Body of pancreas (tissue), 4 donors: Measurements from ENCODE around the gene SPATA1. TPM values are rescaled to one million over a fixed set of nuclear protein-coding genes. Genes with fewer than 3 reads are reported as not detected.
"Not testable (repeated sequence)": the region's sequence is repeated elsewhere in the genome, so short reads cannot be mapped to it uniquely, and the experiment has no call there.

Experiments
- ATAC-seq: fragments of 150-250 bp; one replicate; pipeline ENCODE4 v1.9.1; 2016
- DNase-seq, 4 donors: peaks; one replicate each; pipeline ENCODE4 v3.0.0-alpha.2; 2019
- H3K27ac ChIP-seq, 4 donors: fragments of 200-600 bp; sonication (generic); 1 replicate in 3 of 4; 2 replicates in 1 of 4; pipeline versions ENCODE4 v1.5.1 to v1.6.1; 2016 to 2019; ENCODE audit warnings: mild to moderate bottlenecking in 1 of 4, mixed read lengths in 1 of 4, moderate library complexity in 1 of 4
- H3K27me3 ChIP-seq, 2 donors: fragments of 200-600 bp; sonication (generic); one replicate each; pipeline ENCODE4 v1.6.0; 2016; ENCODE audit warnings: mild to moderate bottlenecking in 1 of 2
- H3K36me3 ChIP-seq, 2 donors: fragments of 200-600 bp; sonication (generic); replicated peaks in 1 of 2; 2 replicates each; pipeline ENCODE4 v1.5.1; 2016; ENCODE audit warnings: low read depth in 2 of 2; ENCODE audit not compliant: insufficient read depth in 1 of 2
- H3K4me1 ChIP-seq: fragments of 200-600 bp; sonication (generic); one replicate; pipeline ENCODE4 v1.6.0; 2016
- H3K4me3 ChIP-seq, 2 donors: fragments of 200-600 bp; sonication (generic); 1 replicate in 1 of 2; 2 replicates in 1 of 2; pipeline ENCODE4 v1.5.1; 2016 to 2019
- H3K9me3 ChIP-seq, 3 donors: fragments of 200-600 bp; sonication (generic); 1 replicate in 2 of 3; 2 replicates in 1 of 3; pipeline ENCODE4 v1.5.1; 2016
- POLR2A ChIP-seq, 3 donors: fragments of 450-650 bp; IDR thresholded peaks; one replicate each; pipeline ENCODE4 v1.6.1; 2016; ENCODE audit warnings: antibody characterized with exemption in 3 of 3, mild to moderate bottlenecking in 2 of 3
- WGBS, 2 donors: methylation state at CpG; one replicate each; pipeline ENCODE4 v1.1.5; 2017; 5-methylcytosine and 5-hydroxymethylcytosine counted together
- intact Hi-C: fragments of 100-400 bp; cut with DNase I; formaldehyde crosslinking; loops from one replicate; pipeline ENCODE4 v1.15.1; 2023
- total RNA-seq, 2 donors: library from RNA; depleted of rRNA; stranded (reverse); fragments of >200 nt; gene quantifications; one replicate each; pipeline ENCODE4 v1.1.0, GENCODE V29; 2016
- TF ChIP-seq, protein P1 (sequence below), 7 experiments: fragments of 450-650 bp in 4 of 7; fragments of 200-600 bp in 3 of 7; sonication (generic) in 3 of 7; IDR thresholded peaks; one replicate each; pipeline ENCODE4 v1.5.1; 2016 to 2019; ENCODE audit warnings: antibody characterized with exemption in 7 of 7

The SPATA1 gene
- total RNA-seq, 2 donors from 2014 or later: under 0.01 TPM; not detected in 1

DNA sequence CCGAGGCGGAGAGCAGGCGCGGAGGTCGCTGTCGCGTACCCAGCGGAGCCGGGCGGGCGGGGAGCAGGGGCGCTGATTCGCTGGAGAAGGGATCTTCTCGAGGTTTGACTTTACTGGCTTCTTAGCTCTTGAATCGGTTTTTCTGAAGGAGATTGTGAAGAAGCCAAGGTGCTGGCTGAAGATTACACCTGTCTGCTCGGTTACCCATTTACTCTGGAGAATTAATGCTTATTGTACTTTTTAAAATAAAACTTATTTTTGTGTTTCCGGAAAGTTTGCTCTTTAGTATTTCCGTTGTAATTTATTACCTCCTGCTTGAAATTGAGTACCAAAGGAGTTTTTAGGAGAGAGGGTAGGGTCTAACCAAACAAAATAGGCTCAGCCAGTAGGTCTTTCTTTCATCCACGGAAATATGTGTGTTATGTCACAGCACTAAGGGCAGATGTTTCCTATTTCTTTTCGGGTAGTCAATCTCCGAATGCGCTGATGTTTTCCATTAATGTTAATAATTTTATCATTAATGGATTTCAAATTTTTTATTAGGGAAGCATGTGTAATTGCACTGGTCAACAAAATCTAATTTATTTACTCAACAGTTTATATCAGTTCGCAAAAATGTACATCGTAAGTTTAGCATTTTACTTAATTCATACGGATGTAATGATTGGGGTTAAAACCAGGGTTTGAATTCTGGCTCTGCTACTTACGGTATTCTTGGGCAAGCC, 705 bp downstream of the SPATA1 start:
- no peak for DNase-seq
- TF ChIP-seq, protein P1, sequence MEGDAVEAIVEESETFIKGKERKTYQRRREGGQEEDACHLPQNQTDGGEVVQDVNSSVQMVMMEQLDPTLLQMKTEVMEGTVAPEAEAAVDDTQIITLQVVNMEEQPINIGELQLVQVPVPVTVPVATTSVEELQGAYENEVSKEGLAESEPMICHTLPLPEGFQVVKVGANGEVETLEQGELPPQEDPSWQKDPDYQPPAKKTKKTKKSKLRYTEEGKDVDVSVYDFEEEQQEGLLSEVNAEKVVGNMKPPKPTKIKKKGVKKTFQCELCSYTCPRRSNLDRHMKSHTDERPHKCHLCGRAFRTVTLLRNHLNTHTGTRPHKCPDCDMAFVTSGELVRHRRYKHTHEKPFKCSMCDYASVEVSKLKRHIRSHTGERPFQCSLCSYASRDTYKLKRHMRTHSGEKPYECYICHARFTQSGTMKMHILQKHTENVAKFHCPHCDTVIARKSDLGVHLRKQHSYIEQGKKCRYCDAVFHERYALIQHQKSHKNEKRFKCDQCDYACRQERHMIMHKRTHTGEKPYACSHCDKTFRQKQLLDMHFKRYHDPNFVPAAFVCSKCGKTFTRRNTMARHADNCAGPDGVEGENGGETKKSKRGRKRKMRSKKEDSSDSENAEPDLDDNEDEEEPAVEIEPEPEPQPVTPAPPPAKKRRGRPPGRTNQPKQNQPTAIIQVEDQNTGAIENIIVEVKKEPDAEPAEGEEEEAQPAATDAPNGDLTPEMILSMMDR (IDR thresholded peaks at IDR 0.05): no peak
- no peak for TF ChIP-seq POLR2A (IDR thresholded peaks at IDR 0.05)
- intact Hi-C loops: no loop called here
- Histone ChIP-seq H3K27me3 (no peaks in the 10 kb centered on the region), H3K4me1 (peaks cover 31% of the 10 kb centered on the region), H3K27ac (peak overlapping the region; percentile 87 to 99 (median 94)), H3K4me3 (peak overlapping the region; percentile 68 to 78), H3K9me3 (no peaks in the 10 kb centered on the region), H3K36me3 (no peaks in the 10 kb centered on the region)
- no peak for ATAC-seq
- 4 to 10% methylated on average over 18 to 26 of the region's 26 CpGs for WGBS, 2 donors

DNA sequence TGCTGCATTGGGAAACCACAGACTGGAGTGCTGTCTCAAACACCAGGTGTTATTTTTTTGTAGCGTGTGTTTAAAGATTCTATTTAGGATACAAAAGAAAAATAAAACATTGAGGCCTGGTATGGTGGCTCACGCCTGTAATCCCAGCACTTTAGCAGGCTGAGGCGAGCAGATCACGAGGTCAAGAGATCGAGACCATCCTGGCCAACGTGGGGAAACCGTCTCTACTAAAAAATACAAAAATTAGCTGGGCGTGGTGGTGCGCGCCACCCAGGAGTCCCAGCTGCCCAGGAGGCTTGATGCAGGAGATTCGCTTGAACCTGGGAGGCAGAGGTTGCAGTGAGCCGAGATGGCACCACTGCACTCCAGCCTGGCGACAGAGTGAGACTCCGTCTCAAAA, 1.7 kb downstream of the SPATA1 start:
- H3K9me3 ChIP-seq, H3K36me3 ChIP-seq, H3K27ac ChIP-seq, DNase-seq, H3K27me3 ChIP-seq, H3K4me3 ChIP-seq, intact Hi-C loops, ATAC-seq: not testable (repeated sequence)
- 91 to 95% methylated on average over 14 of the region's 14 CpGs for WGBS, 2 donors
- H3K4me1 ChIP-seq: peaks cover 23% of the 10 kb centered on the region

DNA sequence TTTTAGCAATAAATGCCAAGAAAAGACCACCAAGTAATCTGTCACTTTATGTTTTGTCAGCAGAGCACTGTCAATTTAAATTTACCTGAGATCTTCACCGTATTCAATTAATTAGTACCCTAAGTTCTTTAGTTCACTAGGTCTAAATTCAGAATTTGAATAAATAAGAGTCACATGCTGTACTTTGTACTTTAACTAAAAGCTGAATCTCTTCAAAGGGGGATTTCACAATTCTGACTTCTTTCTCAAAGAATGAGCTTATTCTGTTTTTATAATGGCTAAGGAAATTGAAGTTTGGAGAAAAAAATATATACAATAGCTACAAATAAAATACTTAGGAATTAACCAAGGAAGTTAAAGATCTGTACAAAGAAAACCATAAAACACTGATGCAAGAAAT, 2.3 kb downstream of the SPATA1 start:
- DNase-seq: no peak
- Histone ChIP-seq H3K27me3 (no peaks in the 10 kb centered on the region), H3K36me3 (no peaks in the 10 kb centered on the region), H3K4me1 (peaks cover 17% of the 10 kb centered on the region), H3K9me3 (no peaks in the 10 kb centered on the region), H3K4me3 (no peak overlapping the region), H3K27ac (no peak overlapping the region)
- 96 to 100% methylated on average over 1 of the region's 1 CpG for WGBS, 2 donors
- TF ChIP-seq, protein P1 (IDR thresholded peaks at IDR 0.05): no peak
- TF ChIP-seq POLR2A (IDR thresholded peaks at IDR 0.05): no peak
- ATAC-seq: no peak
- intact Hi-C loops: no loop called here

DNA sequence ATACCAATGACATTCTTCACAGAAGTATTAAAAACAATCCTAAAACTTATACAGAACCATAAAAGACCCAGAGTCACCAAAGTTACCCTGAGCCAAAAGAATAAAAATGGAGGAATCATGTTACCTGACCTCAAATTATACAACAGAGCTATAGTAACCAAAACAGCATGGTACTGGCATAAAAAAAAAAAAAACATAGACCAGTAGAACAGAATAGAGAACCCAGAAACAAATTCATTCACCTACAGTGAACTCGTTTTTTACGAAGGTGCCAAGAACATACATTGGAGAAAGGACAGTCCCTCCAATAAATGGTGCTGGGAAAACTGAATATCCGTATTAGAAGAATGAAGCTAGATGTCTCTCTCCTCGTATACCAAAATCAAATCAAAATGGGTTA, 2.8 kb downstream of the SPATA1 start:
- H3K9me3 ChIP-seq: no peaks in the 10 kb centered on the region
- H3K27ac ChIP-seq: no peak overlapping the region
- no peak for TF ChIP-seq POLR2A (IDR thresholded peaks at IDR 0.05)
- TF ChIP-seq, protein P1 (IDR thresholded peaks at IDR 0.05): no peak
- no peaks in the 10 kb centered on the region for H3K27me3 ChIP-seq
- H3K4me1 ChIP-seq: peaks cover 12% of the 10 kb centered on the region
- no peak overlapping the region for H3K4me3 ChIP-seq
- intact Hi-C loops: no loop called here
- DNase-seq: no peak
- ATAC-seq: no peak
- no peaks in the 10 kb centered on the region for H3K36me3 ChIP-seq
- WGBS, 2 donors: 91 to 94% methylated on average over 4 of the region's 4 CpGs

DNA sequence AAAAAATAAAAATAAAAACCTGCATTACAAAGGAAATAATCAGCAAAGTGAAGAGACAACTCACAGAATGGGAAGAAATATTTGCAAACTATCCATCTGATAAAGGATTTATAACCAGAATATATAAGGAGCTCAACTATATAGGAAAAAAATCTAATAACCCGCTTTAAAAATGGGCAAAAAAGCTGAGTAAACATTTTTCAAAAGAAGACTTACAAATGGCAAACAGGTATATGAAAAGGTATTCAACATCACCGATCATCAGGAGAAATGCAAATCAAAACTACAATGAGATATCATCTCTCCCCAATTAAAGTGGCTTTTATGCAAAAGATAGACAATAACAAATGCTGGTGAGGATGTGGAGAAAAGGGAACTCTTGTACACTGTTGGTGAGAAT, 4.0 kb downstream of the SPATA1 start:
- ATAC-seq: no peak
- WGBS, 2 donors: 51 to 63% methylated on average over 2 of the region's 2 CpGs
- peaks cover 6% of the 10 kb centered on the region for H3K4me1 ChIP-seq
- no peaks in the 10 kb centered on the region for H3K27me3 ChIP-seq
- no peak overlapping the region for H3K27ac ChIP-seq
- DNase-seq: no peak
- TF ChIP-seq POLR2A (IDR thresholded peaks at IDR 0.05): no peak
- TF ChIP-seq, protein P1 (IDR thresholded peaks at IDR 0.05): no peak
- intact Hi-C loops: no loop called here
- H3K9me3 ChIP-seq: no peaks in the 10 kb centered on the region
- no peak overlapping the region for H3K4me3 ChIP-seq
- H3K36me3 ChIP-seq: no peaks in the 10 kb centered on the region
